WI38 (cell line): ENCODE measurements around the gene SMAD9.

Experiments used
- H3K4me3 ChIP-seq: 2 replicates; pipeline ENCODE4 v1.5.1; 2011; ENCODE audit warnings: low read depth, mild to moderate bottlenecking, control low read depth, low read length
- TF ChIP-seq, protein P1 (sequence below): IDR thresholded peaks from 2 replicates; pipeline ENCODE4 v1.5.1; 2012; ENCODE audit warnings: low read depth, mild to moderate bottlenecking, control low read depth, low read length

SMAD9 gene

DNA sequence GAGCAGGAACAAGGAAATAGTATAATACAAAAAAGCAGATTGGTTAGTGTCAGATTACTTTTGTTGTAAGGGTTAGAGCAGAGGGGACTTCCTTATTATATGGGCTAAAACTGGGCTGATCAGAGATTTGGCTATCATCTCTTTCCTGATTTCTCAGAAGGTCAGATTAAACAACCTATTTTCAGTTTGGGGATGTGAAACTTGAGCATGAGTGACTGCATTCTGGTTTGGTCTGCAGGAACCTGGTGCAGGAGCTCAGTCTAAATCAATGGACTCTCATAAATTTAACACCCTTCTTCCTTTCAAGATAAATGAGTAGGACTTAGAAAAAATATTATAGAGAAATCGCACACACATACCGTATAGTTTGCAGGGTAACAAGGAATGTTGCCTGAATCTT is 113.9 kb downstream of the SMAD9 start:
- TF ChIP-seq, protein P1, sequence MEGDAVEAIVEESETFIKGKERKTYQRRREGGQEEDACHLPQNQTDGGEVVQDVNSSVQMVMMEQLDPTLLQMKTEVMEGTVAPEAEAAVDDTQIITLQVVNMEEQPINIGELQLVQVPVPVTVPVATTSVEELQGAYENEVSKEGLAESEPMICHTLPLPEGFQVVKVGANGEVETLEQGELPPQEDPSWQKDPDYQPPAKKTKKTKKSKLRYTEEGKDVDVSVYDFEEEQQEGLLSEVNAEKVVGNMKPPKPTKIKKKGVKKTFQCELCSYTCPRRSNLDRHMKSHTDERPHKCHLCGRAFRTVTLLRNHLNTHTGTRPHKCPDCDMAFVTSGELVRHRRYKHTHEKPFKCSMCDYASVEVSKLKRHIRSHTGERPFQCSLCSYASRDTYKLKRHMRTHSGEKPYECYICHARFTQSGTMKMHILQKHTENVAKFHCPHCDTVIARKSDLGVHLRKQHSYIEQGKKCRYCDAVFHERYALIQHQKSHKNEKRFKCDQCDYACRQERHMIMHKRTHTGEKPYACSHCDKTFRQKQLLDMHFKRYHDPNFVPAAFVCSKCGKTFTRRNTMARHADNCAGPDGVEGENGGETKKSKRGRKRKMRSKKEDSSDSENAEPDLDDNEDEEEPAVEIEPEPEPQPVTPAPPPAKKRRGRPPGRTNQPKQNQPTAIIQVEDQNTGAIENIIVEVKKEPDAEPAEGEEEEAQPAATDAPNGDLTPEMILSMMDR: no peak
- H3K4me3 ChIP-seq: no peak overlapping the region

DNA sequence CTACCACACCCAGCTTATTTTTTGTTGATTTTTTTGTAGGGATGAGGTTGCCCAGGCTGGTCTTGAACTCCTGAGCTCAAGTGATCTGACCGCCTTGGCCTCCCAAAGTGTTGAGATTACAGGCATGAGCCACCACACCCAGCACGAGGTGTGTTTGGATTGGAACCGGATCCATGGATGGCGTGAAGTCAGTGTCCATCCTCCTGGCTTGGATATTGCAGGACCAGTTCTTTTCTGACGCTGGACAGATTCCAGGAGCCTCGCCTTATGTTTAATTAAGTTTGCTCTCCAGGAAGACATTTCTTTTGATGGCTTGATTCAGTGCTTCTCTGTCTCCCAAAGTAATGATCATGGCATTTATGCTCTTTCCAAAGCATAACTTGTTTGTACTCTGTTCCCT is 115.5 kb downstream of the SMAD9 start:
- TF ChIP-seq, protein P1: no peak
- no peak overlapping the region for H3K4me3 ChIP-seq

DNA sequence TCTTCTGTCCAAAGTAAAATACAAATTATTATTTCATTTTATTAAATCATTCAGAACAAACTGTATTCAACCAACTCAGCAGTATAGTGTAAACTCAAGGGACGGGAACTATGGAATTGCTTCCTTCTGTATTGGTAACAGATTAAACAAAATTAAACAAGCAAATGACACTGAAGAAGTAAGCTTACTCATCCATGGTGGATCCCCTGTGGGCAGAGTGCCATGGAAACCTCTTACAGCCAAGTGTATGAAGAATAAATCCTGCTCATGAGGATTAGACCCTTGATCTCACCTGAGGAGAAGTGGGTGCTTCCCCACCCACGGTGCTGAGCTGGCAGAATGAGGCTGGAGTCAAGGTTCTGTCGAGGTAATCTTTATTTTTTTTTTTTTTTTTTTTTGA is 119.0 kb downstream of the SMAD9 start:
- no peak overlapping the region for H3K4me3 ChIP-seq
- TF ChIP-seq, protein P1: no peak

DNA sequence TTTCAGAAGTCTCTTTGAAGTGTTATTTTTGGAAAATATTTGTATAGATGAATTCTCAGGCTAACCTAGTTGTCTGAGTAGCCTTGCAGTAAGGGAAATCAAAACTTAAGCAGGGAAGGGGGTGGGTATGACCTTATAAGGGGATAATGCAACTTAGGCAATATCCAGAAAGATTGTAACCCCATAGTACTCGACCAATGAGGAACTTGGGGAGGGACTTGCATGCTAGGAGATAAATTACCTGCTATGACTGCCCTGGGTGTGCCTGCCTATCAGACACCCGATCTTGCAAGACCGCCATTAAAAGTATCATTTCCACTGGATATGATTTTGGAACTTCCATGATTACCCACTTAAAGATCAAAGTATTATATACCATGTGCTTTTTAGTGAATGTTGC is 124.0 kb downstream of the SMAD9 start:
- TF ChIP-seq, protein P1: no peak
- no peak overlapping the region for H3K4me3 ChIP-seq

DNA sequence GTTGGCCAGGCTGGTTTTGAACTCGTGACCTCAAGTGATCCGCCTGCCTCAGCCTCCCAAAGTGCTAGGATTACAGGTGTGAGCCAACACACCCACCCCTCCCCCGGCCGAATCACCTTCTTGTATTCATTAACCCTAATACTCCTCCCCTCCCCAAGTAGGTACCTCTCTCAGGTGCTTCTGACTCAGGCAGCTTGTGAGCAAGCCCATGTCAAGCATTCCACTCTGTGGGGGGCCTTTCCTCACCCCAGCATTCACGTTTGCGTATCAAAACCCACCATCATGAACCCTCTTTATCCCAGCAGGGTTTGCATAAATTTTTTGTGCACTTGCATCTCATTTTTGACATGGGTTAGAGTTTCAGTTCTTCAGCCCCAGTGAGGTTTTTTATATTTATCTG is 124.6 kb downstream of the SMAD9 start:
- TF ChIP-seq, protein P1: no peak
- H3K4me3 ChIP-seq: no peak overlapping the region
